A549 (cell line): ENCODE results near the gene PUS7L.
"Not testable (repeated sequence)": the region's sequence is repeated elsewhere in the genome, so short reads cannot be mapped to it uniquely, and the experiment has no call there.

Experiments
- CHD2 ChIP-seq: fragments of 150-350 bp; IDR thresholded peaks from 2 replicates; pipeline ENCODE4 v1.6.1; 2014; ENCODE audit warnings: low read length; ENCODE audit not compliant: partially characterized antibody
- CHD4 ChIP-seq: fragments of 200-600 bp; sonication (generic); IDR thresholded peaks from 2 replicates; pipeline ENCODE4 v1.6.1; 2016; ENCODE audit warnings: antibody characterized with exemption, mild to moderate bottlenecking, borderline replicate concordance
- CTCF ChIP-seq: fragments of >200 bp; sonication (Bioruptor Twin); formaldehyde crosslinking; IDR thresholded peaks from 3 replicates; pipeline ENCODE4 v1.5.1; 2016
- ESRRA ChIP-seq: fragments of 150-350 bp; IDR thresholded peaks from 2 replicates; pipeline ENCODE4 v1.6.1; 2014; ENCODE audit warnings: mild to moderate bottlenecking, low read length, borderline replicate concordance
- MAX ChIP-seq: IDR thresholded peaks from 2 replicates; pipeline ENCODE4 v1.6.1; 2012
- RCOR1 ChIP-seq: fragments of 150-350 bp; IDR thresholded peaks from 2 replicates; pipeline ENCODE4 v1.6.1; 2014; ENCODE audit warnings: antibody characterized with exemption, low read length, low read depth

GRCh38 chr12:43685491-43685890 lies 73.1 kb downstream of the PUS7L start:
- not testable (repeated sequence) for TF ChIP-seq CHD4, CTCF, MAX, ESRRA, CHD2, RCOR1
